GM18951 (cell line): Measurements from ENCODE around the gene GPC6.

Experiments used
- POLR2A ChIP-seq: IDR thresholded peaks from 4 replicates; pipeline ENCODE4 v1.6.1; 2011; ENCODE audit warnings: mild to moderate bottlenecking; ENCODE audit not compliant: insufficient read length, insufficient read depth; ENCODE audit errors: extremely low read depth
- in situ Hi-C: fragments of 300-500 bp; cut with MboI; formaldehyde crosslinking; loops from one replicate; pipeline ENCODE4 v1.12.0; 2022; ENCODE audit warnings: low sequenced_read_pairs, mixed read lengths, inconsistent platforms; ENCODE audit not compliant: unreplicated experiment

The GPC6 gene

GRCh38 chr13:93640452-93640851 is 413.8 kb downstream of the GPC6 start:
- in situ Hi-C loops, result no loop called here

DNA sequence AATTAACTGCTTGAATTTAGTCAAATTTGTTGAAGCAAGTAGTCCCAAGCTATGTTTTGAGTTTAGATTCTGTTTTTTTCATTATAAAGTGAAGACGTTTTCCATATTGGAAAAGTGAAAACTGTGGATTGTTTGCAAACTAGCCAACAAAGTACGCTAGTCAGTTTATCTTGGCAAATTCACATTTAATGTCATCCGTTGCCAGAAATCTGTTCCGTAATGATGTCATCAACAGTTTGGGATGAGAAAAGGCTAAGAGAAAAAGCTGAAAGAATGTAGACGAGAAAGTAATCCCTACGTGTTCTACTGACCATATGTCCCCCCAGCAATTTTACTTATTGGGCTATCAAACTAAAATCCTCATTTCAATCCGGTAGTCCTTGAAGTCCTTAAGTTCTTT is 419.6 kb downstream of the GPC6 start:
- in situ Hi-C loops, result no loop called here
- no peak for TF ChIP-seq POLR2A

More at GRCh38 chr13:93640452-93640851, 413.8 kb downstream of the GPC6 start:
- TF ChIP-seq POLR2A, result no peak

GRCh38 chr13:93649496-93649895 is 422.9 kb downstream of the GPC6 start:
- no peak for TF ChIP-seq POLR2A
- in situ Hi-C loops, result no loop called here

DNA sequence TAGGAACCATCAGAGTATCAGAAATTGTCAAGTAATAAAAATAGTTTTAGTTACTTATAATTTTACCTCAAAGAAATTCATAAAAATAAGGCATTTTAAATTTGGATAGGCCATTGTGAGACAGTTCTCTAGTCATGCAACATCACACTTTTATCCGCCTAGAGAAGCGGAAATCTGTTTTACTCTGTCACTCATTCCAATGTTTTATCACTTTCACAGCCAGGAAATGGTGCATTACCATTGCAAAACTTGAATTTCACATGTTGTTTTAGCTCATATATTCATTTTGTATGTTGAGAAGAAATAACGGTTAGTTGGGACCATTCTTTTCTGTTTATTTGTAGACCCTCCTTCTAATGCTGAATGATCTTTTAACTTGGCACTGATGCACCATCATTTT is 427.2 kb downstream of the GPC6 start:
- in situ Hi-C loops, result no loop called here
- no peak for TF ChIP-seq POLR2A

GRCh38 chr13:93655154-93655553 is 428.5 kb downstream of the GPC6 start:
- in situ Hi-C loops, result no loop called here
- no peak for TF ChIP-seq POLR2A

GRCh38 chr13:93660391-93661063 is 433.9 kb downstream of the GPC6 start:
- TF ChIP-seq POLR2A, result no peak
- in situ Hi-C loops, result no loop called here

GRCh38 chr13:93670866-93671265 is 444.3 kb downstream of the GPC6 start:
- no peak for TF ChIP-seq POLR2A
- in situ Hi-C loops, result no loop called here

GRCh38 chr13:93672996-93673395 is 446.4 kb downstream of the GPC6 start:
- in situ Hi-C loops, result no loop called here
- no peak for TF ChIP-seq POLR2A

GRCh38 chr13:93673885-93674284 is 447.3 kb downstream of the GPC6 start:
- no peak for TF ChIP-seq POLR2A
- in situ Hi-C loops, result no loop called here

DNA sequence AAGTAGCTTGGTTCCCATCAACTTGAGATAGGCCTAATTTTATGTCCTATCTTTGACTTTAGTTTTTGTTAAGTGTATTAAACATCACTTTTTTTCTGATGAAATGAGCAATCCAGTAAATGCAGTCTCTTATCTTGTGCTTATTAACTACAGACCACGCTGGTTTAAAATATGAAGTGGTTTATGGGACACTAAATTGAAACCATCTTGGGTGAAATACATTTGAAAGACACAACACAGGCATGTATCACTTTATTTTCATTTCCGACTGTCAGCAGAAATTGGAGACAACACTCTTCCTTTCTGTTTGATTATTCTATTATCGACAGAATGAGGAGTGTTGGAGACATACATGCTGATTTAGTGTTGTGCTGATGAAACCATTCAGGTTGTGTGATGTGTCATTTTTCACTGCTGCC is 447.7 kb downstream of the GPC6 start:
- in situ Hi-C loops, result no loop called here
- TF ChIP-seq POLR2A, result no peak

DNA sequence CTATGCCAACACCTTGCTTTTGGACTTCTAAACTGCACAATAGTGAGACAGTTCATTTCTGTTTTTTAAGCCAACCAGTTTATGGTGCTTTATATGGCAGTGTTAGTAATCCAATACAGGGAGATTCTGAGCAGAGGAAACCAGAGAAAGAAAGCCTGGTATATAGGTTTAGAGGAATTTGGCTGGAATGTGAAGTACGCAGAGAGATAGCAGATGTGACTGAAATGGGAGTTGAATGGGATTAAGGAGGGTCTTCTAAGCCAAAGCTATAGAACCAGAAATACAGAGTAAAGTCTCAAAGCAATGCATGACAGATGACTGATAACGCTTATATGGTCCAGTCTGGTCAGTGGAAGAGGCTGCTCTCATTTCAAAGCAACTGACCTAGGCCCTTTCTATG is 453.7 kb downstream of the GPC6 start:
- in situ Hi-C loops, result no loop called here
- TF ChIP-seq POLR2A, result no peak

- in situ Hi-C loops, result no loop called here
- TF ChIP-seq POLR2A, result no peak
These were observed 459.3 kb downstream of the GPC6 start for GRCh38 chr13:93685900-93686299.

- TF ChIP-seq POLR2A, result no peak
- in situ Hi-C loops, result no loop called here
These were observed 459.8 kb downstream of the GPC6 start for GRCh38 chr13:93686399-93686798.

- no peak for TF ChIP-seq POLR2A
- in situ Hi-C loops, result no loop called here
These were observed 460.7 kb downstream of the GPC6 start for GRCh38 chr13:93687261-93687660.

DNA sequence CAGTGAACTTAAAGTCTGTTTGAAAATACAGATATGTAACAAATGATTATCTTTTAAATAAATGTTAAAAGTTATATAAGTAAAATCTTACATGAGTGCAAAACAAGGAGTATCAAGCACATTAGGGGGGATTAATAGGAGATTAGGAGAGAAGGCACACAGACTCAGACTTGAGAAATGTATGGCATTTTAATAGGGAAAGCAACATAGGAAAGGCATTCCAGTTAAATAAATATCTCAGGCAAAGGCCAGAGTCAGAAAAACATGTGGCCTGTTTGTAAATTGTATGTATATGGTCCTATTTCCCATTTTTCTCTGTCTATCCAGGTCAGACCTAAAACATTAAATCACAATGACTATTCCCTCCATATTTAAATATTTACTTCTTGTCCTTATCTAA is 462.7 kb downstream of the GPC6 start:
- in situ Hi-C loops, result no loop called here
- TF ChIP-seq POLR2A, result no peak
